ENCODE data around the gene MTHFD2L.

Gene MTHFD2L

DNA sequence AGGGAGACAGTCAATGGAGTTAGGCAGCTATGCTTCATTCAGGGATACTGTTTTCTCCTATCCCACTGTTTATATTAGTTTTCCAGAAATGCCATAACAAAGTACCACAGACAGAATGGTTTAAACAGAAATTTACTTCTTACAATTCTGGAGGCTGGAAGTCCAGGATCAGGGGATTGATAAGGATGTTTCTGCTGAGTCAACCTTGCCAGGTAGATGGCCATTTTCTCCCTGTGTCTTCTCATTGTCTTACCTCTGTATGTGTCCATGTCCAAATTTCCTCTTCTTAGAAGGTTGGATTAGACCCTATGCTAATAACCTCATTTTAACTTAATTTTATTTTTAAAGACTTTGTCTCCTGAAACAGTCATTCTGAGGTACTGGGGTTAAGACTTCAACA, 129.9 kb downstream of the MTHFD2L start:
- Histone ChIP-seq H3K4me3 (ENCODE audit: low read depth, low read length) (no peak overlapping the region), H3K27ac (ENCODE audit: extremely low read depth, low read depth, low read length) (no peak overlapping the region), H3K36me3 (ENCODE audit: control insufficient read depth in 2 of 2, insufficient read depth in 1 of 2, low read length in 2 of 2) (no peaks in the 10 kb centered on the region), H3K4me1 (ENCODE audit: control insufficient read depth, insufficient read depth, low read length) (no peaks in the 10 kb centered on the region), H3K9me3 (ENCODE audit: control insufficient read depth, insufficient read depth, low read depth, low read length) (no peaks in the 10 kb centered on the region)
- TF ChIP-seq ZNF223 (tag by site-specific recombination; IDR thresholded peaks at IDR 0.05) (no peak), BCL11A (tag by site-specific recombination; IDR thresholded peaks at IDR 0.05; ENCODE audit: low read depth) (no peak), ZNF670 (tag by site-specific recombination; IDR thresholded peaks at IDR 0.05; ENCODE audit: low read depth) (no peak), ZNF513 (tag by site-specific recombination; IDR thresholded peaks at IDR 0.05) (no peak)
- CTCF ChIA-PET: no interaction called here
- POLR2A ChIA-PET: no interaction called here

GRCh38 chr4:74291471-74291870, 133.6 kb downstream of the MTHFD2L start:
- Histone ChIP-seq H3K4me3 (ENCODE audit: low read depth, low read length) (no peak overlapping the region), H3K27ac (ENCODE audit: extremely low read depth, low read depth, low read length) (no peak overlapping the region), H3K36me3 (ENCODE audit: control insufficient read depth in 2 of 2, insufficient read depth in 1 of 2, low read length in 2 of 2) (no peaks in the 10 kb centered on the region), H3K4me1 (ENCODE audit: control insufficient read depth, insufficient read depth, low read length) (no peaks in the 10 kb centered on the region), H3K9me3 (ENCODE audit: control insufficient read depth, insufficient read depth, low read depth, low read length) (no peaks in the 10 kb centered on the region)
- ChIA-PET CTCF (interaction anchor here (1.4 kb wide), 1 partner anchor 63 kb away, joined by 3 read pairs; no protein-coding TSS in a partner anchor), POLR2A (no interaction called here)
- TF ChIP-seq ZNF302 (tag by site-specific recombination; IDR thresholded peaks at IDR 0.05; ENCODE audit: low read depth) (no peak), ZNF140 (tag by site-specific recombination; IDR thresholded peaks at IDR 0.05) (no peak), EGR2 (tag by site-specific recombination; IDR thresholded peaks at IDR 0.05; ENCODE audit: low read depth) (no peak), ZBTB8A (tag by site-specific recombination; IDR thresholded peaks at IDR 0.05) (no peak), ZNF785 (tag by site-specific recombination; IDR thresholded peaks at IDR 0.05) (no peak)
- TF ChIP-seq, protein P1, sequence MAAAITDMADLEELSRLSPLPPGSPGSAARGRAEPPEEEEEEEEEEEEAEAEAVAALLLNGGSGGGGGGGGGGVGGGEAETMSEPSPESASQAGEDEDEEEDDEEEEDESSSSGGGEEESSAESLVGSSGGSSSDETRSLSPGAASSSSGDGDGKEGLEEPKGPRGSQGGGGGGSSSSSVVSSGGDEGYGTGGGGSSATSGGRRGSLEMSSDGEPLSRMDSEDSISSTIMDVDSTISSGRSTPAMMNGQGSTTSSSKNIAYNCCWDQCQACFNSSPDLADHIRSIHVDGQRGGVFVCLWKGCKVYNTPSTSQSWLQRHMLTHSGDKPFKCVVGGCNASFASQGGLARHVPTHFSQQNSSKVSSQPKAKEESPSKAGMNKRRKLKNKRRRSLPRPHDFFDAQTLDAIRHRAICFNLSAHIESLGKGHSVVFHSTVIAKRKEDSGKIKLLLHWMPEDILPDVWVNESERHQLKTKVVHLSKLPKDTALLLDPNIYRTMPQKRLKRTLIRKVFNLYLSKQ (tag by site-specific recombination; IDR thresholded peaks at IDR 0.05; ENCODE audit: borderline replicate concordance): no peak

GRCh38 chr4:74292111-74292870, 134.4 kb downstream of the MTHFD2L start:
- Histone ChIP-seq H3K9me3 (ENCODE audit: control insufficient read depth, insufficient read depth, low read depth, low read length) (no peaks in the 10 kb centered on the region), H3K4me1 (ENCODE audit: control insufficient read depth, insufficient read depth, low read length) (no peaks in the 10 kb centered on the region), H3K36me3 (ENCODE audit: control insufficient read depth in 2 of 2, insufficient read depth in 1 of 2, low read length in 2 of 2) (no peaks in the 10 kb centered on the region), H3K27ac (ENCODE audit: extremely low read depth, low read depth, low read length) (no peak overlapping the region), H3K4me3 (ENCODE audit: low read depth, low read length) (no peak overlapping the region)
- TF ChIP-seq ZNF433 (tag by site-specific recombination; IDR thresholded peaks at IDR 0.05; ENCODE audit: low read depth) (no peak), ZNF707 (tag by site-specific recombination; IDR thresholded peaks at IDR 0.05) (no peak), ZFP69B (tag by site-specific recombination; IDR thresholded peaks at IDR 0.05) (no peak), ZBTB1 (tag by site-specific recombination; IDR thresholded peaks at IDR 0.05) (no peak), GLI2 (tag by site-specific recombination; IDR thresholded peaks at IDR 0.05; ENCODE audit: borderline replicate concordance, low read depth) (no peak), ZNF571 (tag by site-specific recombination; IDR thresholded peaks at IDR 0.05) (no peak), ZSCAN30 (tag by site-specific recombination; IDR thresholded peaks at IDR 0.05) (no peak), PRDM1 (tag by site-specific recombination; IDR thresholded peaks at IDR 0.05) (no peak)
- ChIA-PET POLR2A (no interaction called here), CTCF (interaction anchor here (1.5 kb wide), 1 partner anchor 64 kb away, joined by 6 read pairs; no protein-coding TSS in a partner anchor)
